GM19240 (cell line): Measurements from ENCODE around the gene MAEA.

Source experiments
- DNase-seq: peaks from one replicate; pipeline ENCODE4 v3.0.0; 2011; ENCODE audit warnings: low spot score; ENCODE audit not compliant: insufficient read length

MAEA gene

DNA sequence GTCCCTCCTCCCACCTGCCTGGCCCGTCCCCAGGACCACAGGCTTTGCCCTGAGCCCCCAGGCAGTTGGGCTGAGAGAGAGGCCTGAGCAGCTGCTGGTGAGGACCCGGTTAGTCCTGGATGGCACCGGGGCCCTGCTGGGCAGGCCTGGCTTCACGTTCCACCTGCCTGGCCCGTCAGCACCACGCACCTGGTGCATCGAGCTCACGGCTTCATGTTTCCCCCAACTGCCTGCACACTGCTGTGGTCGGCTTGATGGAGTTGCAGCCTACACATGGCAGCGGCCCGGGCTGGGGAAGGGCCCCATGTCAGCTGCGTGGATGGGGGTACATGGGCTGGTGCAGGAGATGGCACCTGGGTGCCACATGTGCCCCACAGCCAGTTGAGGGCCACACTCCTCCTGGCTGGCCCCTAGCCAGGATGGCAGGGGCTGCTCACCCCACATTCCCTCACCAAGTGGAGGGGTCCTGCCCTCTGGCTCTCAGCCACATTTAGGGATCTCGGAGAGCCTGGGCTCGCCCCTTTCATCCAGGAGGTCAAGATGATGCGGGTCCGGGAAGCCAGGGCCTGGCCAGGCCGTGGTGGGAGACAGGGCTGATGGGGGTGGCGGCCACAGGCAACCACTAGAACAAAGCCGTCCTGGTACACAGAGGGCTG is 88.0 kb downstream of the MAEA start:
- DNase-seq = no peak

DNA sequence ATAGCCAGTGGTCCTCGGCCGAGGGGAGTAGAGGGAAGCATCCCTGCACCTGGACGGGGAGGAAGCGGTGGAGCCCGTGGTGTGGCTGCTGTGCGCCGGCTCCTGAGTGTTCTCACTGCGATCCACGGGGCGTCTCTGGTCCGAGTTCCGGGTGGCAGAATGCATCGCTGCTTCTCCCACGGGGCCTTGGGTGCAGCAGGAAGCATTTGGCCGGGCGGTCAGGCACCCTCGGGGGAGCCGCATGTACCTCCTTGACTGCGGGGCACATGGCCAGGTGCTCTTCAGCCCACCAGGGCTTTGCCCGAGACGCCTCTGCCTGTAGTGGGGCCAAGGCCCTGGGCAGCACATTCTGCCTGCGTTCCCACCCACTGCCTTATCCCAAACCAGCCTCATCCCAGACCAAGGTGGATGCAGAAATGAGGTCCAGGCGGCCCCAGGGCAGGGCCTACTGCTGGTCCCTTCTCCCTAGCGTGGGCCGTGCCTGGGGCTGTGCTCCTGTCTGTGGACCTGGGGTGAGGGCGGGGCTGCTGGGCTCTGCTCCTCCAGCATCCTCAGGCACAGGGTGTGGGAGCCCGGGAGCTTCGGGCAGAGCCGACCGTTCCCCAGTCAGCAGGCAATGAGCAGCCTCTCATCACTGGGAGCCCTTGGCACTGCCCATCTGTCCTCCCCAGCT is 89.0 kb downstream of the MAEA start:
- DNase-seq = no peak

DNA sequence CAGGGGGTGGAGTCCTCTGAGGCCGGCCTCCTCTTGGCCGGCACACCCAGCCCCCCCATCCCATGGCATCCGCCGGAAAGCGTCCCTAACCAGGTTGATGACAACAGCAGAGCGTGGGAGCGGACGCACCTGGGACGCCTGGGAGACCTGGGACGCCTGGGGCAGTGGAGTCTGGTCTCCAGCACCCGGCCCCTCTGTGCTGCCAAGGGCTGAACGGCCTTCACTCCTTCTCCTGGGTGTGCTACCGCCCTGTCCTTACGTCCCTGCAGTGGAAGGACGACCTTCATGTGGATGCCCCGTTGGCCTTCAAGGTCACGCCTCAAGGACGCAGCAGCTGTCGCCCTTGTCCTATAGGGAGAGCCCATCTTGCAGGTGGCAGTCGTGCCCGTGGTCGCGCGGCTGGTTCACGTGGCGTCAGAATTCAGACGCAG is 89.7 kb downstream of the MAEA start:
- no peak for DNase-seq

DNA sequence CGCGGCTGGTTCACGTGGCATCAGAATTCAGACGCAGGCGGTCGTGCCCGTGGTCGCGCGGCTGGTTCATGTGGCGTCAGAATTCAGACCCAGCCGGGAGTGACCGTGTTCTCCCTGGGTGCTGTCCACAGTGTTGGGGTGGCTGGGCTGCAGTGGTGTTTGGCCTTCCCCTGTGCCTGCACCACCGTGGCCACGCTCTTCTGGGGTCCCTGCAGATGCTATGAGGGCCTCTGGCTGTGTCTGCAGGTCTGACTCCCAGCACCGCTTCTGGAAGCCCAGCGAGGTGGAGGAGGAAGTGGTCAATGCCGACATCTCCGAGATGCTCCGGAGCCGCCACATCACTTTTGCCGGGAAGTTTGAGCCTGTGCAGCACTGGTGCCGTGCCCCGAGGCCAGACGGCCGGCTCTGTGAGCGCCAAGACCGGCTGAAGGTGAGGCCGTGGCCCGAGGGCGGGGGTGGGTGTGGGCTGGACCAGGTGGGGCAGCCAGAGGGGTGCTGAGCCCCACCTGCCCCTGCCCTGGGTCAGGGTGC is 90.2 kb downstream of the MAEA start:
- DNase-seq = no peak

DNA sequence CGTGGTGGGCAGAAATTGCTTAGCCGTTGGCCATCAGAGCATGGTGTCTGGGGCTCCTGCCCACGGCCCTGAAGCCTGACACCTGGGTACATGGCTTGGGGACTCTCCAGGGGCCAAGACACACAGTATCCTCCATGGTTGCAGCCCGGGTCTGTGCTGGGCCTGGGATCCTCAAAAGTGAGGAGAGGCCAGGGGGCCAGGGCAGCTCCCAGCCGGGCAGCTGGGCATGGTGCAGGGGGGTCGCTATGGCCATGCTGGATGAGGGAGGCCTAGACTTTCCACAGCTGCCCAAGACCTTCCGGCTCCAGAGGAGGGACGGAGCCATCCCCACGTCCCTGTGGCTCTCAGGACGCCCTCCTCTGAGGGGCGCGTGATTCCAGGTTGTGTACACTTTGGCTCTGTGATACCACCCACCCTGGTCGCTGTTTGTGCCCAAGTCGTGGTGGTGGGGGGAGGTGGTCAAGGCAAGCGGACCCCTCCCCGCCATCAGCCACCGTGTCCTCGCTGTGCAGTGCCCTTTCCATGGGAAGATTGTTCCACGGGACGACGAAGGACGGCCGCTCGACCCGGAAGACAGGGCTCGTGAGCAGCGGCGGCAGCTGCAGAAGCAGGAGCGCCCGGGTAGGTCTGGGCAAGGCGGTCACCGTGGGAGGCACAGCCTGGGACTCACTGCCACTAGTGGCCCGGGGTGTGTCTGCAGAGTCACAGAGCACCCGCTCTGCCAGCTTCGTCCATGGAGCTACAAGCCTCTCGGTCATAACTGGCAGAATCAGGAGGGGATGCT is 90.9 kb downstream of the MAEA start:
- no peak for DNase-seq

GRCh38 chr4:1381181-1381621 is 91.5 kb downstream of the MAEA start:
- DNase-seq = no peak

- DNase-seq = no peak
Measured at GRCh38 chr4:1381944-1382541, 92.4 kb downstream of the MAEA start.

- no peak for DNase-seq
Measured at GRCh38 chr4:1382776-1383727, 93.4 kb downstream of the MAEA start.

DNA sequence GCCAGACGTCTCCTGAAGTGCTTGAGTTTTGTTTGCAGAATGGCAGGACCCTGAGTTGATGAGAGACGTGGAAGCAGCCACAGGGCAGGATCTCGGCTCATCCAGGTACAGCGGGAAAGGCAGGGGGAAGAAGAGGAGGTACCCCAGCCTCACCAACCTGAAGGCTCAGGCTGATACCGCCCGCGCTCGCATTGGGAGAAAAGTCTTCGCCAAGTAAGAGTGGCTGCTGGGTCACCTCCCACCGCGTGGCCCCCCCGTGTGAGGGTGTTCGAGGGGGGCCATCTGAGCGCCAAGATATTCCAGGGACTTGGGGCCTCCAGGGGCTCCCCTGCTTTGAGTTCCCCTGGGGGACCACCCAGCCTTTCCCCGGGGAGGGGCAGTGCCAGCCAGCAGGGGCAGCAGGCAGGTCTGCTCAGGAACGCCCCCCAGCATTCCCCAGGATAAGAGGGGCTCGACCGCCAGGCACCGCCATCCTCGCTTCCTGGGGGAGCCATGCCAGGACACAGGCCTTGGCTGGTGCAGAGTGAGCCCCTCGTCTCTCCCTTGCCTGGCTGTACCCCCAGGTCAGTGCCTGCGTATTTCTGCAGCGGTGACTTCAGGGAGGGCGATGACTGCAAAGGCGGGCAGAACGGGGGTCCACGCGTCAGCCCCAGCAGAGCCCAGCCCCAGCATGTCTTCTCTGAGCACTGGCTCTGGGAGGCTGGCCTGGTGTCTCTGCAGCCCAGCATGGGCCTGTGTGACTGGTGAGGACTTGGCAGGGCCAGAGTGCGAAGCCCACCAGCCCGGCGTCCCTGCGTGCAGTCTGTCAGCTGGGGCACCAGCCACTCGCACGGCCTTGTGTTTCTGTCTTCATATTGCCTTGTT is 94.3 kb downstream of the MAEA start:
- DNase-seq = no peak

GRCh38 chr4:1384675-1385372 is 95.1 kb downstream of the MAEA start:
- no peak for DNase-seq

DNA sequence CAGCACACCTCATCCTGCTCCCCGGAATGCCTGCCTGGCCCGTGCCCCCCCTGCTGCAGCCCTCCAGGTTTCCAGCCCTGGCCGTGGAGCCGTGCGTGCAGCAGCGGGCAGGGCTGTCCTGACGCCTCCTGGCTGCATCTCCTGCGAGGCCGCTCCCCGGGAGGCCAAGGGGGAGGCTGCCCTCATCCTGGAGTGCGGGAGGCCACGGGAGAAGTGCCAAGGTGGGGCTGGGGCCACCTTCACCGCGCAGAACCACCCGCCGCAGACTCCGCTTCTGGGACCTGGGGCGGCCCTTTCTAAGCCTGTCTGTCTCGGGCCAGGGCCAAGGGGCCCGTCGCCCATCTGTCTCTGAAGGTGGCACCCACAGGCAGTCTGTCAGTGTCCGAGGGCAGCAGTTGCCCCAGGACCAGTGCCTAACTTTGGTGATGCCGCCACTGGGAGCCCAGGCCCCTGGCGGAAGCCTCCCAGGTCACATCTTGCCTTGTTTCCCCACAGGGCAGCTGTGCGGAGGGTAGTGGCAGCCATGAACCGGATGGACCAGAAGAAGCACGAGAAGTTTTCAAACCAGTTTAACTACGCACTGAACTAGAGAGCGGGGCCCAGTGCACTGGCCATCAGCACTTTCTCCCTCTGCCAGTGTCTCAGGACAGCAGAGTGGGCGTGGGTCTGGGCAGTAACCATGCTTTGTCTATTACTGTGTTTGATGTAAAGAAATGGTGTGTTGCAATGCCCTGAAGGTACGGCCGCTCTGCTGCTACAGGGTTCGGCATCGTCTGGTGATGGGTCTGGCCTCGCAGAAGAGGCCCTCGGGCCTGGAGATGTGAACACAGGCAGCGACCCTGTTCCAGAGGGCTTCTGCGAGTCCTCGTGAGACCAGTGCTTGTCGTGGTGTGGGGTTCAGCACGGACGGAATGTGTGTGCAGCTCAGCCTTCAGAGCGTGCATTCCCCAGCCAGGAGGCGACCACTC is 96.0 kb downstream of the MAEA start:
- no peak for DNase-seq
